Vagina (tissue), 2 donors: ENCODE measurements around the gene NOXA1. TPM values are rescaled to one million over a fixed set of nuclear protein-coding genes. Genes with fewer than 3 reads are reported as not detected.

Experiments
- DNase-seq, 2 donors: peaks; one replicate each; pipeline ENCODE4 v3.0.0-alpha.2; 2017; ENCODE audit errors: extremely low spot score in 2 of 2
- H3K27ac ChIP-seq: fragments of 200-600 bp; sonication (generic); one replicate; pipeline ENCODE4 v1.5.1; 2019
- H3K27me3 ChIP-seq: fragments of 200-600 bp; sonication (generic); one replicate; pipeline ENCODE4 v1.5.1; 2019
- H3K36me3 ChIP-seq, 2 donors: fragments of 200-600 bp; sonication (generic); one replicate each; pipeline ENCODE4 v1.5.1; 2017 to 2019
- H3K4me1 ChIP-seq: fragments of 200-600 bp; sonication (generic); one replicate; pipeline ENCODE4 v1.5.1; 2019
- H3K4me3 ChIP-seq, 2 donors: fragments of 200-600 bp; sonication (generic); 1 replicate in 1 of 2; 2 replicates in 1 of 2; pipeline ENCODE4 v1.5.1; 2016 to 2019
- H3K9me3 ChIP-seq: fragments of 200-600 bp; sonication (generic); one replicate; pipeline ENCODE4 v1.5.1; 2019
- POLR2A ChIP-seq, 2 donors: fragments of 450-650 bp; IDR thresholded peaks; one replicate each; pipeline ENCODE4 v1.6.1; 2017; ENCODE audit warnings: antibody characterized with exemption in 2 of 2, mild to moderate bottlenecking in 2 of 2, moderate library complexity in 2 of 2
- POLR2AphosphoS5 ChIP-seq, 2 donors: sonication (generic); formaldehyde crosslinking; IDR thresholded peaks; one replicate each; pipeline ENCODE4 v1.9.0; 2017; ENCODE audit warnings: antibody characterized with exemption in 2 of 2, mild to moderate bottlenecking in 2 of 2, low read depth in 1 of 2; ENCODE audit not compliant: insufficient read depth in 1 of 2
- intact Hi-C: fragments of 100-400 bp; cut with DNase I; formaldehyde crosslinking; loops from one replicate; pipeline ENCODE4 v1.15.1; 2023
- total RNA-seq: library from RNA; depleted of rRNA; stranded (reverse); fragments of >200 nt; gene quantifications from one replicate; pipeline ENCODE4 v1.2.3, GENCODE V29; 2016
- TF ChIP-seq, protein P1 (sequence below), 3 experiments: fragments of 450-650 bp in 2 of 3; fragments of 200-600 bp in 1 of 3; sonication (generic) in 1 of 3; IDR thresholded peaks; one replicate each; pipeline ENCODE4 v1.5.1; 2017 to 2019; ENCODE audit warnings: antibody characterized with exemption in 3 of 3, mild to moderate bottlenecking in 2 of 3, moderate library complexity in 2 of 3

NOXA1 gene
- total RNA-seq, 1 donor from 2014 or later, result 2.9 TPM

GRCh38 chr9:137454597-137455358, 31.6 kb downstream of the NOXA1 start:
- Histone ChIP-seq H3K27me3 (no peaks in the 10 kb centered on the region), H3K4me3 (peak overlapping the region; percentile 37 to 47), H3K36me3 (peaks cover 0 to 3% of the 10 kb centered on the region in 2 donors), H3K9me3 (no peaks in the 10 kb centered on the region), H3K27ac (peak overlapping the region; percentile 62), H3K4me1 (peaks cover 37% of the 10 kb centered on the region)
- intact Hi-C loops, result no loop called here
- TF ChIP-seq POLR2A (IDR thresholded peaks at IDR 0.05) (no peak), POLR2AphosphoS5 (IDR thresholded peaks at IDR 0.05; ENCODE audit: insufficient read depth in 1 of 2, low read depth in 1 of 2) (no peak)
- TF ChIP-seq, protein P1, sequence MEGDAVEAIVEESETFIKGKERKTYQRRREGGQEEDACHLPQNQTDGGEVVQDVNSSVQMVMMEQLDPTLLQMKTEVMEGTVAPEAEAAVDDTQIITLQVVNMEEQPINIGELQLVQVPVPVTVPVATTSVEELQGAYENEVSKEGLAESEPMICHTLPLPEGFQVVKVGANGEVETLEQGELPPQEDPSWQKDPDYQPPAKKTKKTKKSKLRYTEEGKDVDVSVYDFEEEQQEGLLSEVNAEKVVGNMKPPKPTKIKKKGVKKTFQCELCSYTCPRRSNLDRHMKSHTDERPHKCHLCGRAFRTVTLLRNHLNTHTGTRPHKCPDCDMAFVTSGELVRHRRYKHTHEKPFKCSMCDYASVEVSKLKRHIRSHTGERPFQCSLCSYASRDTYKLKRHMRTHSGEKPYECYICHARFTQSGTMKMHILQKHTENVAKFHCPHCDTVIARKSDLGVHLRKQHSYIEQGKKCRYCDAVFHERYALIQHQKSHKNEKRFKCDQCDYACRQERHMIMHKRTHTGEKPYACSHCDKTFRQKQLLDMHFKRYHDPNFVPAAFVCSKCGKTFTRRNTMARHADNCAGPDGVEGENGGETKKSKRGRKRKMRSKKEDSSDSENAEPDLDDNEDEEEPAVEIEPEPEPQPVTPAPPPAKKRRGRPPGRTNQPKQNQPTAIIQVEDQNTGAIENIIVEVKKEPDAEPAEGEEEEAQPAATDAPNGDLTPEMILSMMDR (IDR thresholded peaks at IDR 0.05), result no peak
- DNase-seq, result no peak

GRCh38 chr9:137455359-137455991, 32.3 kb downstream of the NOXA1 start:
- DNase-seq, result no peak
- Histone ChIP-seq H3K27ac (no peak overlapping the region), H3K27me3 (no peaks in the 10 kb centered on the region), H3K4me3 (no peak overlapping the region), H3K4me1 (peaks cover 43% of the 10 kb centered on the region), H3K36me3 (no peaks in the 10 kb centered on the region), H3K9me3 (no peaks in the 10 kb centered on the region)
- TF ChIP-seq POLR2A (IDR thresholded peaks at IDR 0.05) (no peak), POLR2AphosphoS5 (IDR thresholded peaks at IDR 0.05; ENCODE audit: insufficient read depth in 1 of 2, low read depth in 1 of 2) (no peak)
- TF ChIP-seq, protein P1 (IDR thresholded peaks at IDR 0.05), result no peak
- intact Hi-C loops, result no loop called here

DNA sequence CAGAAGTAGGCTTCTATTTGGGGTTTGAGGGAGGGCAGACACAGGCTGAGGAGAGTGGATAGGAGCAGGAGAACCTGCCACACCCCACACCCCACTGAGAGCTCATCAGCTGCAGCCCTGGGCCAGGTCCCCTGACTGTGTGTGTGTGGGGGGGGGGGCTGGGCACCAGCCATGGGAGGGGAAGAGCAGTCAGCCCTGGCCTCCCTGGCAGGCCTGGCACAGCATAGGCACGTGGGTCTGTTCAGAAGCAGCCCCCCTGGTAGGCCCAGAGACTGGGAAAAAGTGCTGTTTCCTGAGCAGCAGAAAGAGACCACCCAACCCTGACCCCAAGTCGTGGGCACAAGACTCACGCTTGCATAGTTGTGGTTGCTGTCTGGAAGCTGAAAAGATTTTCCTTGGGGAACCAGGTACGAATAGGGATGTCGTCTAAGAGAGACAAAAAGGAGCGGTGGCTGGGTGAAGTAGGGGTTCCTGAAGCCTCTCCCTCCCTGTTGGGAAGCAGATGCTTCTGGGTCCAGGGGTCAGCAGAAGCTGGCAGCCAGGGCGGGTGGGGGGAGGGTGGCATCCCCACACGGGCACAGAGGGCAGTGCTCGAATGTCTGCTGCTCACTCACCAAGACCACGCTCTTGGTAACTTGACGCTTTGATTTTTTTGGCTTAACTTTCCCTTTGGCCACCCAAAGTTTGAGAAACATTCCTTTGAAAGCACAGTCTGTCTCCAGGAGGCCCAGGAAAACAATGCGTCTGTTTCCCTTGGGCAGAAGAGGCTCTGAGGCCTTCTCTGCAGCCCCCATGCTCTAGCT, 33.1 kb downstream of the NOXA1 start:
- TF ChIP-seq POLR2AphosphoS5 (IDR thresholded peaks at IDR 0.05; ENCODE audit: insufficient read depth in 1 of 2, low read depth in 1 of 2) (no peak), POLR2A (IDR thresholded peaks at IDR 0.05) (no peak)
- TF ChIP-seq, protein P1 (IDR thresholded peaks at IDR 0.05), result no peak
- Histone ChIP-seq H3K9me3 (no peaks in the 10 kb centered on the region), H3K4me3 (no peak overlapping the region), H3K4me1 (peaks cover 43% of the 10 kb centered on the region), H3K36me3 (no peaks in the 10 kb centered on the region), H3K27me3 (no peaks in the 10 kb centered on the region), H3K27ac (no peak overlapping the region)
- intact Hi-C loops, result no loop called here
- DNase-seq, result no peak

DNA sequence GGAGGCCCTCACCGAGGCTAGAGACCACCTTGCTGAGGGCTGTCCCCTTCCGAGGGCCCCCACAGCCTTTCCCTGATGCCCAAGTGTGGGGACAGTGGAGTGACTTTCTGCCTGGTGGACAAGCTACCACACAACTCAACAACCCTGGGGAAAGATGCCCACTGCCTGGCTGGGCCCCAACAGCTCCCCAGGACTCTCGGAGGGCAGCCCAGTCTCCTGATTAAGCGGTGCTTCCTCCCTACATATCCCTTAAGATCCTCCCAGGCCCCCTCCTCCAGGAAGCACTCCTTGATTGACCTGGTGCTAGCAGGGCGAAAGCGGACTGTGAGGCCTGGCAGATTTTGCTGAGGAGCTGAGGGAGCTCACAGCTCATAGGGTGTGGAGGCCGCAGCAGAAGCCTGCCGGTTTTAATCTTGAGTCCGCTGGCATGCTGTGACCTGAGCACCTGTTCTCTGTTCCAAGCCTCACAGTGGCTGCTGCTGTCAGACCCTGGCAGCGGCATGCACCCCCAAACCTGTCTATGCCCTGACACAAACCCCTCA, 33.7 kb downstream of the NOXA1 start:
- Histone ChIP-seq H3K4me3 (no peak overlapping the region), H3K4me1 (peaks cover 43% of the 10 kb centered on the region), H3K36me3 (no peaks in the 10 kb centered on the region), H3K9me3 (no peaks in the 10 kb centered on the region), H3K27ac (no peak overlapping the region), H3K27me3 (no peaks in the 10 kb centered on the region)
- DNase-seq, result no peak
- intact Hi-C loops, result no loop called here
- no peak for TF ChIP-seq POLR2AphosphoS5 (IDR thresholded peaks at IDR 0.05; ENCODE audit: insufficient read depth in 1 of 2, low read depth in 1 of 2)
- TF ChIP-seq POLR2A (IDR thresholded peaks at IDR 0.05), result no peak
- TF ChIP-seq, protein P1 (IDR thresholded peaks at IDR 0.05), result no peak
